Measurements from ENCODE around the gene LGR4. TPM values are rescaled to one million over a fixed set of nuclear protein-coding genes. Genes with fewer than 3 reads are reported as not detected.

LGR4 gene
- total RNA-seq, 3 donors from 2014 or later: 81.9 to 185 (median 104) TPM

GRCh38 chr11:27357250-27357649 is 115.3 kb downstream of the LGR4 start:
- ATAC-seq (peak; percentile 58), DNase-seq (peak in 1 of 3 donors; percentile 52)
- Histone ChIP-seq H3K36me3 (ENCODE audit: low read depth) (no peaks in the 10 kb centered on the region), H3K9me3 (no peaks in the 10 kb centered on the region), H3K4me3 (no peak overlapping the region), H3K4me1 (ENCODE audit: low read depth) (peaks cover 6% of the 10 kb centered on the region)
- TF ChIP-seq, protein P1, sequence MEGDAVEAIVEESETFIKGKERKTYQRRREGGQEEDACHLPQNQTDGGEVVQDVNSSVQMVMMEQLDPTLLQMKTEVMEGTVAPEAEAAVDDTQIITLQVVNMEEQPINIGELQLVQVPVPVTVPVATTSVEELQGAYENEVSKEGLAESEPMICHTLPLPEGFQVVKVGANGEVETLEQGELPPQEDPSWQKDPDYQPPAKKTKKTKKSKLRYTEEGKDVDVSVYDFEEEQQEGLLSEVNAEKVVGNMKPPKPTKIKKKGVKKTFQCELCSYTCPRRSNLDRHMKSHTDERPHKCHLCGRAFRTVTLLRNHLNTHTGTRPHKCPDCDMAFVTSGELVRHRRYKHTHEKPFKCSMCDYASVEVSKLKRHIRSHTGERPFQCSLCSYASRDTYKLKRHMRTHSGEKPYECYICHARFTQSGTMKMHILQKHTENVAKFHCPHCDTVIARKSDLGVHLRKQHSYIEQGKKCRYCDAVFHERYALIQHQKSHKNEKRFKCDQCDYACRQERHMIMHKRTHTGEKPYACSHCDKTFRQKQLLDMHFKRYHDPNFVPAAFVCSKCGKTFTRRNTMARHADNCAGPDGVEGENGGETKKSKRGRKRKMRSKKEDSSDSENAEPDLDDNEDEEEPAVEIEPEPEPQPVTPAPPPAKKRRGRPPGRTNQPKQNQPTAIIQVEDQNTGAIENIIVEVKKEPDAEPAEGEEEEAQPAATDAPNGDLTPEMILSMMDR (IDR thresholded peaks at IDR 0.05): no peak
- intact Hi-C loops (cut with DNase I, micrococcal nuclease): no loop called here

DNA sequence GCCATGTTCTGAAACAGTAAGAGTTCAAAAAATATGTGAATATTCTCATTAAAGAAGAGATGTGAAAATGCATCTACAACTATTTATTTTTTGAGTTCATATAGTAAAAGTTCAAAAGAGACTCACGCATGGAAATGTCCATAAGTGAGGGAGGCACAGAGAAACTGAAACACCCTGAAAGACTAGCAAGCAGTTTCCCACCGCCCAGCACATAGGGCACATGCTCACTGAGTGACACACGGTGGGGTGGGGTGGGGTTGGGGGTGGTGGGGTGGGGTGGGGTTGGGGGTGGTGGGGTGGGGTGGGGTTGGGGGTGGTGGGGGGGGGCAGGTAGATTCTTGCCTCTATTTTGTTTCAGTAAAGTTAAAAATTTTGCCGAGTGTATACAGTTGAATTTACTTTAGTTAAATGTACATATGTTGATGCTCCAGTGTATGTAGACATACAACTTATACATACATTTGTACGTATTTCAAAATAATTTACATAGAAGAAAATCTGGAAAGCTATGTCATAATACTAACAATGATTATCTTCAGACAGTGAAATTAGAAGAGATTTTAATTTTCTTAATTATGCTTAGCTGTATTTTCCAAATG is 115.9 kb downstream of the LGR4 start:
- DNase-seq (no peak), ATAC-seq (no peak)
- Histone ChIP-seq H3K36me3 (ENCODE audit: low read depth) (no peaks in the 10 kb centered on the region), H3K4me1 (ENCODE audit: low read depth) (peaks cover 6% of the 10 kb centered on the region), H3K9me3 (no peaks in the 10 kb centered on the region), H3K4me3 (no peak overlapping the region)
- intact Hi-C loops (cut with DNase I, micrococcal nuclease): no loop called here
- TF ChIP-seq, protein P1 (IDR thresholded peaks at IDR 0.05): no peak

DNA sequence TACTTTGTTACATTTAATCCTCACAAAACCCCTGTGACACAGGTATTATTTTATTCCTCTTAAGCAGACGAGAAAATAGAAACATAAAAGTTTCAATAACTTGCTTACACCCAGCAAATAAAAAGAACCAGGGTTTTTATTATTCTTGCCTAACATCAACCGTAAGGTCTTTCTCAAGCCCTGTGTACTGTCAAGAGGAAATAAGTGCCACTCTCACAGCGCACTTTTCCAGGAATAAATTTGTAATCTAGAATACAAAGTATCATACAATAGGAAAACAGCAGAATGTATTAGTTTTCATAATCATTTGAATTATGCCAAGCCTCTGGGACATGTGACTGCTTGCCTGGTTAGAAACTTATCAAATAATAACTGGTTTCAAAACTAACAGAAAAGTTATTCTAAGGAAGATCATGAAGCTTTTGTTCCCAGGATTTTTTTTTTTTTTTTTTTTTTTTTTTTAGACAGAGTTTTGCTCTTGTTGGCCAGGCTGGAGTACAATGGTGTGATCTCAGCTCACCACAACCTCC is 117.0 kb downstream of the LGR4 start:
- intact Hi-C loops (cut with DNase I, micrococcal nuclease): no loop called here
- no peak overlapping the region for H3K4me3 ChIP-seq
- no peaks in the 10 kb centered on the region for H3K36me3 ChIP-seq (ENCODE audit: low read depth)
- TF ChIP-seq, protein P1 (IDR thresholded peaks at IDR 0.05): no peak
- H3K9me3 ChIP-seq: no peaks in the 10 kb centered on the region
- DNase-seq: no peak
- H3K4me1 ChIP-seq (ENCODE audit: low read depth): peaks cover 6% of the 10 kb centered on the region
- peak; percentile 31 for ATAC-seq

GRCh38 chr11:27354359-27354965 is 118.1 kb downstream of the LGR4 start:
- Histone ChIP-seq H3K36me3 (ENCODE audit: low read depth) (no peaks in the 10 kb centered on the region), H3K4me3 (no peak overlapping the region), H3K4me1 (ENCODE audit: low read depth) (peaks cover 6% of the 10 kb centered on the region), H3K9me3 (no peaks in the 10 kb centered on the region)
- TF ChIP-seq, protein P1 (IDR thresholded peaks at IDR 0.05): no peak
- intact Hi-C loops (cut with DNase I, micrococcal nuclease): no loop called here
- ATAC-seq (peak; percentile 72), DNase-seq (peak in 1 of 3 donors; percentile 19)

GRCh38 chr11:27353593-27354358 is 118.8 kb downstream of the LGR4 start:
- ATAC-seq: peak; percentile 41

More at GRCh38 chr11:27353593-27354358, 118.8 kb downstream of the LGR4 start:
- Histone ChIP-seq H3K4me3 (no peak overlapping the region), H3K36me3 (ENCODE audit: low read depth) (no peaks in the 10 kb centered on the region), H3K4me1 (ENCODE audit: low read depth) (peaks cover 6% of the 10 kb centered on the region), H3K9me3 (no peaks in the 10 kb centered on the region)
- TF ChIP-seq, protein P1 (IDR thresholded peaks at IDR 0.05): no peak
- no peak for DNase-seq
- intact Hi-C loops (cut with DNase I, micrococcal nuclease): no loop called here

Measured in mucosa of descending colon (tissue), 3 donors.